Large intestine (tissue), 3 donors: ENCODE results near the gene RPS6KL1. TPM values are rescaled to one million over a fixed set of nuclear protein-coding genes. Genes with fewer than 3 reads are reported as not detected.
A peak's percentile ranks its signal among the peaks of the same experiment; 100 is the strongest.

ENCODE experiments used
- DNase-seq, 2 donors: peaks; one replicate each; pipeline versions ENCODE4 v3.0.0 to v3.0.0-alpha.2; 2013
- H3K27ac ChIP-seq: one replicate; pipeline ENCODE4 v1.5.1; 2013; ENCODE audit warnings: low read length
- H3K27me3 ChIP-seq: 2 replicates; pipeline ENCODE4 v1.6.1; 2013; ENCODE audit warnings: low read length; ENCODE audit not compliant: control insufficient read depth, insufficient read depth
- H3K36me3 ChIP-seq: 2 replicates; pipeline ENCODE4 v1.6.1; 2013; ENCODE audit warnings: low read length; ENCODE audit not compliant: control insufficient read depth, insufficient read depth
- H3K4me1 ChIP-seq: one replicate; pipeline ENCODE4 v1.6.1; 2013; ENCODE audit warnings: low read length; ENCODE audit not compliant: control insufficient read depth, insufficient read depth
- H3K4me3 ChIP-seq: one replicate; pipeline ENCODE4 v1.5.1; 2013; ENCODE audit warnings: low read length
- H3K9me3 ChIP-seq: one replicate; pipeline ENCODE4 v1.6.1; 2013; ENCODE audit warnings: mild to moderate bottlenecking, low read depth, low read length, moderate library complexity; ENCODE audit not compliant: control insufficient read depth
- WGBS: methylation state at CpG from one replicate; pipeline ENCODE4 v1.1.5; 2013; ENCODE audit warnings: low lambda C conversion rate; ENCODE audit not compliant: insufficient coverage; 5-methylcytosine and 5-hydroxymethylcytosine counted together
- polyA plus RNA-seq: library from polyadenylated mRNA; unstranded; fragments of 120-200 nt; gene quantifications from one replicate; pipeline ENCODE4 v1.2.1, GENCODE V29; 2013

Gene RPS6KL1
- polyA plus RNA-seq, 1 donor = 5.4 TPM

DNA sequence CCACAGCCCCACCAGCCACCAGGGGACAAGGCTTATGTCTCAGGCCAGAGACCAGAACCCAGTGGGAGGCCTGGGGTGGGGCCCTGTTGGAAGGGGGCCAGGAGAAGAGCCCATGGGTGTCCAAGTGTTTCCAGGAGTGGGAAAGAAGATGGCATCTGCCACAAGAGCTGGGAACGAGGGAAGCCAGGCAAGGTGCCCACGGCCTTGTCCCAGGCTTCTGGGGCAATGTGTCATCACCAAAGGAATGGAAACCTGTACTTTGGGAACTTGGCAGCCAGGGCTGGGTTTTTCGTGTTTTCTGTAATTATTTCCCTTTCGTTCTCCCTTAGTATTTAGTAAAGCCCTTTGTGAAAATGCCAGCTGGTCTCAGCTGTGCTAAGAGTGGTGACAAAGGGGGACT is 37.7 kb upstream of the RPS6KL1 start:
- peaks cover 3% of the 10 kb centered on the region for H3K4me1 ChIP-seq
- H3K36me3 ChIP-seq = no peaks in the 10 kb centered on the region
- H3K9me3 ChIP-seq = no peaks in the 10 kb centered on the region
- no peak overlapping the region for H3K27ac ChIP-seq
- H3K4me3 ChIP-seq = no peak overlapping the region
- no CpG with 5 or more reads among the region's 4 CpGs for WGBS
- DNase-seq = no peak
- H3K27me3 ChIP-seq = no peaks in the 10 kb centered on the region

GRCh38 chr14:74959596-74960180 is 36.6 kb upstream of the RPS6KL1 start:
- no peak for DNase-seq
- no peaks in the 10 kb centered on the region for H3K36me3 ChIP-seq
- WGBS = no CpG with 5 or more reads among the region's 5 CpGs
- H3K4me3 ChIP-seq = no peak overlapping the region
- H3K4me1 ChIP-seq = peaks cover 9% of the 10 kb centered on the region
- H3K27ac ChIP-seq = no peak overlapping the region
- no peaks in the 10 kb centered on the region for H3K9me3 ChIP-seq
- H3K27me3 ChIP-seq = no peaks in the 10 kb centered on the region

DNA sequence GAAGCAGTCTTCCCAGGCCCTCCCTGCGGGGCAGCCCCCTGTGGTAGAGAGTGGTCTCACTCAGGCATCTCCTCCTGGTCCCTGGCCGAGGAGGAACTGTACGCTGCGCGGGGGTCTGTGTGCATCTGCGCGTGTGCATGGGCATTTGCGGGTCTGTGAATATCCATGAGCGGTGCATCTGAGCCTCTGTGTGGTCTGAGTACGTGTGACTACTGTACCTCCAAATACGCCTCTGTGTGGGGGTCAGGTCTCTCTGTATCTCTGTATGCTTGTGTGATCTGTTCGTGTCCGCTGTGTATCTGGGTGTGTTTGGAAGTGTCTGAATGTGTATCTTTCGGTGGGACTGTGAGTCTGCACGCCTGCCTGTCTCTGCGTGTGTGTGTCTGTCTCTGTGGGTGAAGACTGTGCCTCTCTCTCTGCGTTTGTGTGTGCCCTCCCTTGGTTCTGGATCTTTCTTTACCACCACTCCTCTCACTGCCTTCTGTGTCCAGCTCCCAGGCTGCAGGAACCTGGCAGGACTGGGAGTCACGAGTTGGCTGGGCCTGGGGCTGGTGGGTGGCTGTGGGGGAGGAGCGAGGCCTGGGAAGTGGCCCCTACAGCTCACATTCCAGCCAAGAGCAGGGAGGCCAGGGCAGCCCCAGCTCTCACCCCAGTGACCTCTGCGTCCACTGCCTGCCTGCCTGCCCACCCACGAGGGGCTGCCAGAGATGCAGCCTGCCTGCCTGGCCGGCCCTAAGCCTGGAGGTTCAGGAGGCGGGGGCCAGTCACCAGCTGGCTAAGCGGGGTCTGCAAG is 33.4 kb upstream of the RPS6KL1 start:
- no peaks in the 10 kb centered on the region for H3K9me3 ChIP-seq
- no CpG with 5 or more reads among the region's 24 CpGs for WGBS
- no peaks in the 10 kb centered on the region for H3K27me3 ChIP-seq
- H3K27ac ChIP-seq = no peak overlapping the region
- peaks cover 41% of the 10 kb centered on the region for H3K4me1 ChIP-seq
- DNase-seq = no peak
- no peaks in the 10 kb centered on the region for H3K36me3 ChIP-seq
- no peak overlapping the region for H3K4me3 ChIP-seq

- Histone ChIP-seq H3K4me1 (peaks cover 46% of the 10 kb centered on the region), H3K36me3 (no peaks in the 10 kb centered on the region), H3K9me3 (no peaks in the 10 kb centered on the region), H3K4me3 (peak overlapping the region; percentile 26), H3K27me3 (no peaks in the 10 kb centered on the region), H3K27ac (no peak overlapping the region)
- no peak for DNase-seq
- WGBS = no CpG with 5 or more reads among the region's 9 CpGs
Observed at GRCh38 chr14:74956027-74956279, 32.9 kb upstream of the RPS6KL1 start.

- WGBS = no CpG with 5 or more reads among the region's 73 CpGs
- peaks cover 51% of the 10 kb centered on the region for H3K4me1 ChIP-seq
- H3K4me3 ChIP-seq = peak within 1 kb of the TSS; percentile 49
Observed at GRCh38 chr14:74955229-74956026, 32.4 kb upstream of the RPS6KL1 start, which contains the start of gene PGF. Gene PGF, minus strand, starts transcription at chr14:74955597. Its CDS starts 355 bp downstream, at chr14:74955242.

GRCh38 chr14:74954947-74955228 is 31.8 kb upstream of the RPS6KL1 start:
- Histone ChIP-seq H3K4me1 (peaks cover 56% of the 10 kb centered on the region), H3K4me3 (peak overlapping the region; percentile 49), H3K36me3 (no peaks in the 10 kb centered on the region), H3K27ac (no peak overlapping the region), H3K27me3 (no peaks in the 10 kb centered on the region), H3K9me3 (no peaks in the 10 kb centered on the region)
- no CpG with 5 or more reads among the region's 3 CpGs for WGBS
- DNase-seq = peak in 1 of 2 donors; percentile 22

More at GRCh38 chr14:74955229-74956026, 32.4 kb upstream of the RPS6KL1 start, which contains the start of gene PGF:
- Histone ChIP-seq H3K27me3 (no peaks in the 10 kb centered on the region), H3K9me3 (no peaks in the 10 kb centered on the region), H3K36me3 (no peaks in the 10 kb centered on the region), H3K27ac (no peak within 1 kb of the TSS)
- DNase-seq = peak; percentile 50 to 74

- peak in 1 of 2 donors; percentile 39 for DNase-seq
Observed at GRCh38 chr14:74954232-74954946, 31.3 kb upstream of the RPS6KL1 start.

DNA sequence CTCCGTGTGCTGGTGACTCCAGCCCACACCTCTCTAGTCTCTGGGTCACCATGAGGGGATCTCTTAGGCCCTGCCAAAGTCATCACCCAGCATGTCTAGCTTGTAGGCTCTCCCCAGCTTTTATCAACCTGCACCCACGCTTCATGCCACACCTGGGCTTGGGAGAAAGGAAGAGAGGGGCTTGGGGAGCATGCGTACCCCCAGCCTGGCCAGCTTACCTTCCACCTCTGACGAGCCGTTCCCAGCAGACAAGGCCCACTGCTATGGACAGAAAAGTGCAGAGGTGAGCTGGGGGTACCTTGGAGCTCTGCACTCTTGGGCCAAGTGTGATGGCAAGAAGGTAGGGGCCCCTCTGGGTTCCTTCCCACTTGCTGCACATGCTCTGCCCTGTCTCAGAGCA is 30.6 kb upstream of the RPS6KL1 start:
- Histone ChIP-seq H3K27me3 (no peaks in the 10 kb centered on the region), H3K4me3 (peak overlapping the region; percentile 49), H3K4me1 (peaks cover 65% of the 10 kb centered on the region), H3K36me3 (peaks cover 3% of the 10 kb centered on the region), H3K9me3 (no peaks in the 10 kb centered on the region), H3K27ac (no peak overlapping the region)
- DNase-seq = no peak
- WGBS = no CpG with 5 or more reads among the region's 5 CpGs

More at GRCh38 chr14:74954232-74954946, 31.3 kb upstream of the RPS6KL1 start:
- Histone ChIP-seq H3K27ac (no peak overlapping the region), H3K9me3 (no peaks in the 10 kb centered on the region), H3K4me3 (peak overlapping the region; percentile 49), H3K36me3 (no peaks in the 10 kb centered on the region), H3K27me3 (no peaks in the 10 kb centered on the region), H3K4me1 (peaks cover 61% of the 10 kb centered on the region)
- no CpG with 5 or more reads among the region's 18 CpGs for WGBS

- H3K27ac ChIP-seq = no peak overlapping the region
Observed at GRCh38 chr14:74952697-74953484, 29.8 kb upstream of the RPS6KL1 start.

More at GRCh38 chr14:74952697-74953484, 29.8 kb upstream of the RPS6KL1 start:
- WGBS = no CpG with 5 or more reads among the region's 18 CpGs
- Histone ChIP-seq H3K4me1 (peaks cover 65% of the 10 kb centered on the region), H3K9me3 (no peaks in the 10 kb centered on the region), H3K27me3 (no peaks in the 10 kb centered on the region), H3K36me3 (peaks cover 7% of the 10 kb centered on the region), H3K4me3 (no peak overlapping the region)
- DNase-seq = no peak
